H9 (cell line): Measurements from ENCODE around the gene RUNX1. TPM values are rescaled to one million over a fixed set of nuclear protein-coding genes. Genes with fewer than 3 reads are reported as not detected.

ENCODE experiments used
- DNase-seq: peaks from one replicate; pipeline ENCODE4 v3.0.0-alpha.2; 2017
- H2AFZ ChIP-seq: one replicate; pipeline ENCODE4 v1.6.1; 2013; ENCODE audit warnings: mild to moderate bottlenecking, low read length, control low read depth, moderate library complexity
- H2AK5ac ChIP-seq: 2 replicates; pipeline ENCODE4 v1.6.1; 2013; ENCODE audit warnings: low read length, control low read depth, mixed read lengths; ENCODE audit not compliant: insufficient read length
- H2BK120ac ChIP-seq: one replicate; pipeline ENCODE4 v1.6.1; 2013; ENCODE audit warnings: low read depth, mild to moderate bottlenecking, low read length, control low read depth, inconsistent platforms; ENCODE audit not compliant: poor library complexity, severe bottlenecking
- H2BK12ac ChIP-seq: 2 replicates; pipeline ENCODE4 v1.6.1; 2013; ENCODE audit warnings: low read length, control low read depth, mixed read lengths, low read depth; ENCODE audit not compliant: insufficient read length
- H2BK15ac ChIP-seq: 2 replicates; pipeline ENCODE4 v1.6.1; 2013; ENCODE audit warnings: low read depth, low read length, control low read depth
- H2BK20ac ChIP-seq: one replicate; pipeline ENCODE4 v1.6.1; 2013; ENCODE audit warnings: low read depth, mild to moderate bottlenecking, low read length, control low read depth, inconsistent platforms; ENCODE audit not compliant: poor library complexity, severe bottlenecking
- H2BK5ac ChIP-seq: 2 replicates; pipeline ENCODE4 v1.6.1; 2013; ENCODE audit warnings: low read length, control low read depth, mixed read lengths; ENCODE audit not compliant: insufficient read length
- H3K14ac ChIP-seq: 2 replicates; pipeline ENCODE4 v1.6.1; 2013; ENCODE audit warnings: low read length, control low read depth; ENCODE audit not compliant: insufficient read depth
- H3K18ac ChIP-seq: 2 replicates; pipeline ENCODE4 v1.6.1; 2013; ENCODE audit warnings: low read depth, mild to moderate bottlenecking, mixed read lengths, low read length, control low read depth; ENCODE audit not compliant: insufficient read length
- H3K23ac ChIP-seq: 2 replicates; pipeline ENCODE4 v1.6.1; 2013; ENCODE audit warnings: low read length, control low read depth, mixed read lengths, low read depth; ENCODE audit not compliant: insufficient read length
- H3K23me2 ChIP-seq: 2 replicates; pipeline ENCODE4 v1.6.1; 2013; ENCODE audit warnings: low read depth, mild to moderate bottlenecking, mixed read lengths, low read length, control low read depth; ENCODE audit not compliant: insufficient read length, poor library complexity, severe bottlenecking
- H3K27ac ChIP-seq: 2 replicates; pipeline ENCODE4 v1.5.1; 2013; ENCODE audit warnings: low read length, control low read depth, mixed read lengths, low read depth; ENCODE audit not compliant: insufficient read length
- H3K27me3 ChIP-seq: 2 replicates; pipeline ENCODE4 v1.6.1; 2013; ENCODE audit warnings: low read length, control low read depth, inconsistent platforms; ENCODE audit not compliant: insufficient read depth
- H3K4ac ChIP-seq: 2 replicates; pipeline ENCODE4 v1.6.1; 2013; ENCODE audit warnings: low read depth, mild to moderate bottlenecking, control low read depth, inconsistent platforms, low read length, moderate library complexity
- H3K4me1 ChIP-seq: 2 replicates; pipeline ENCODE4 v1.6.1; 2013; ENCODE audit warnings: low read length, control low read depth, inconsistent platforms; ENCODE audit not compliant: insufficient read depth
- H3K4me2 ChIP-seq: 2 replicates; pipeline ENCODE4 v1.6.1; 2013; ENCODE audit warnings: low read length, control low read depth, mixed read lengths; ENCODE audit not compliant: insufficient read length, insufficient read depth
- H3K56ac ChIP-seq: 2 replicates; pipeline ENCODE4 v1.6.1; 2013; ENCODE audit warnings: low read depth, mild to moderate bottlenecking, mixed read lengths, low read length, control low read depth; ENCODE audit not compliant: insufficient read length
- H3K79me1 ChIP-seq: 2 replicates; pipeline ENCODE4 v1.6.1; 2013; ENCODE audit warnings: low read depth, mild to moderate bottlenecking, moderate library complexity, low read length, control low read depth, inconsistent platforms; ENCODE audit not compliant: insufficient read depth, poor library complexity, severe bottlenecking
- H3K79me2 ChIP-seq: 2 replicates; pipeline ENCODE4 v1.6.1; 2013; ENCODE audit warnings: low read length, control low read depth, inconsistent platforms; ENCODE audit not compliant: insufficient read depth
- H3K9ac ChIP-seq: 2 replicates; pipeline ENCODE4 v1.6.1; 2013; ENCODE audit warnings: low read length, control low read depth, mixed read lengths; ENCODE audit not compliant: insufficient read length; ENCODE audit errors: extremely low read depth
- H3K9me3 ChIP-seq: one replicate; pipeline ENCODE4 v1.6.1; 2013; ENCODE audit warnings: low read depth, low read length, inconsistent platforms; ENCODE audit not compliant: control insufficient read depth
- H3T11ph ChIP-seq: one replicate; pipeline ENCODE4 v1.6.1; 2013; ENCODE audit warnings: mild to moderate bottlenecking, low read length, control low read depth, inconsistent platforms
- H4K20me1 ChIP-seq: one replicate; pipeline ENCODE4 v1.6.1; 2013; ENCODE audit not compliant: control insufficient read depth, insufficient read length, insufficient read depth
- H4K5ac ChIP-seq: 2 replicates; pipeline ENCODE4 v1.6.1; 2013; ENCODE audit warnings: low read depth, mild to moderate bottlenecking, mixed read lengths, low read length, control low read depth; ENCODE audit not compliant: insufficient read length
- H4K8ac ChIP-seq: replicated peaks from 2 replicates; pipeline ENCODE4 v1.6.1; 2013; ENCODE audit warnings: low read length, control low read depth, mixed read lengths, low read depth; ENCODE audit not compliant: insufficient read length
- H4K91ac ChIP-seq: 2 replicates; pipeline ENCODE4 v1.6.1; 2013; ENCODE audit warnings: low read depth, mild to moderate bottlenecking, moderate library complexity, mixed read lengths, low read length, control low read depth; ENCODE audit not compliant: insufficient read length
- H3K27ac Mint-ChIP-seq, 3 experiments: 2 replicates in 2 of 3; 3 replicates in 1 of 3; pipeline ENCODE4 v1.8.0; 2020 to 2021; ENCODE audit warnings: mixed read lengths in 3 of 3, mild to moderate bottlenecking in 1 of 3, moderate library complexity in 1 of 3
- H3K27me3 Mint-ChIP-seq: 2 replicates; pipeline ENCODE4 v1.8.0; 2021; ENCODE audit warnings: low read depth, mild to moderate bottlenecking, moderate library complexity, mixed read lengths
- H3K36me3 Mint-ChIP-seq, 3 experiments: 2 replicates in 2 of 3; 3 replicates in 1 of 3; pipeline ENCODE4 v1.8.0; 2020 to 2021; ENCODE audit warnings: low read depth in 3 of 3, mixed read lengths in 3 of 3; ENCODE audit not compliant: insufficient read depth in 1 of 3
- H3K4me1 Mint-ChIP-seq, 2 experiments: 2 replicates each; pipeline ENCODE4 v1.8.0; 2020; ENCODE audit warnings: mixed read lengths in 2 of 2
- H3K4me3 Mint-ChIP-seq, 2 experiments: 2 replicates in 1 of 2; 3 replicates in 1 of 2; pipeline ENCODE4 v1.8.0; 2020 to 2021; ENCODE audit warnings: mild to moderate bottlenecking in 2 of 2, mixed read lengths in 2 of 2, moderate library complexity in 1 of 2
- H3K9me3 Mint-ChIP-seq, 2 experiments: 2 replicates in 1 of 2; 3 replicates in 1 of 2; pipeline ENCODE4 v1.8.0; 2020; ENCODE audit warnings: mild to moderate bottlenecking in 2 of 2, mixed read lengths in 2 of 2, moderate library complexity in 1 of 2
- CTCF ChIP-seq: fragments of 200-600 bp; sonication (generic); conservative IDR thresholded peaks from 3 replicates; pipeline ENCODE4 v1.8.0; 2021; ENCODE audit warnings: antibody characterized with exemption, mild to moderate bottlenecking
- total RNA-seq: library from RNA; stranded (reverse); gene quantifications from 2 replicates; pipeline ENCODE4 v1.2.1, GENCODE V29; 2021

RUNX1 gene
- total RNA-seq, 1 experiment from 2014 or later, result 0.72 TPM

DNA sequence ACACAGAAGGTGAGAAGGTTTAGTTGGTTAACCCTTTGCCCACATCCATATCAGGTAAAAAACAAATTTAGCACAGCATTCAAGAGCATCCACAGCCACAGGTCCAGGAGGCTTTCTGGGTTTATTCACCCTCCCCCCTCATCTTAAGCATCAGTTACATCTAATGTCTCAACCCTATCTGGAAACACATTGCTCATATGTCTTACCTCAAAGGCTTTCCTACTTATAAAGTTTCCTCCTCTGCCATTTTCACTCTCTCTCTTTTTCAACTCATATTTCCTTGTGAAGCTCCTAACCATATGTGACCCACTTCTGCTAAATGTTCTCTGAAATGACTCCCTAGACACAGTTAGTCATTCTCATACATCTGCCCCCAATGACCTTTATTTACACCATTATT is 47.9 kb upstream of the RUNX1 start:
- no peak overlapping the region for H4K5ac ChIP-seq
- no peak overlapping the region for H3K4me2 ChIP-seq
- Mint-ChIP-seq H3K36me3 (no peaks in the 10 kb centered on the region), H3K27me3 (peaks cover 2% of the 10 kb centered on the region), H3K4me3 (no peak overlapping the region), H3K9me3 (no peaks in the 10 kb centered on the region; a peak in 3 of 5 replicates), H3K27ac (no peak overlapping the region), H3K4me1 (no peaks in the 10 kb centered on the region)
- no peaks in the 10 kb centered on the region for H3K9me3 ChIP-seq
- DNase-seq, result no peak
- H4K8ac ChIP-seq, result no peak overlapping the region
- no peak overlapping the region for H2AFZ ChIP-seq
- no peak overlapping the region for H3K27ac ChIP-seq
- no peak overlapping the region for H2BK120ac ChIP-seq
- TF ChIP-seq CTCF, result no peak
- H3T11ph ChIP-seq, result no peak overlapping the region
- H3K27me3 ChIP-seq, result no peaks in the 10 kb centered on the region
- H3K79me2 ChIP-seq, result no peaks in the 10 kb centered on the region
- no peak overlapping the region for H3K18ac ChIP-seq
- no peak overlapping the region for H2BK20ac ChIP-seq
- no peak overlapping the region for H3K56ac ChIP-seq
- no peak overlapping the region for H3K14ac ChIP-seq
- no peak overlapping the region for H2BK12ac ChIP-seq
- no peak overlapping the region for H3K9ac ChIP-seq
- no peak overlapping the region for H3K4ac ChIP-seq
- no peaks in the 10 kb centered on the region for H3K79me1 ChIP-seq
- no peaks in the 10 kb centered on the region for H3K4me1 ChIP-seq
- H3K23ac ChIP-seq, result no peak overlapping the region
- H2BK5ac ChIP-seq, result no peak overlapping the region
- H3K23me2 ChIP-seq, result no peaks in the 10 kb centered on the region
- no peak overlapping the region for H4K91ac ChIP-seq
- no peaks in the 10 kb centered on the region for H4K20me1 ChIP-seq
- no peak overlapping the region for H2BK15ac ChIP-seq
- H2AK5ac ChIP-seq, result no peak overlapping the region
